ENCODE data around the gene IRAK4. TPM values are rescaled to one million over a fixed set of nuclear protein-coding genes. Genes with fewer than 3 reads are reported as not detected.
A peak's percentile ranks its signal among the peaks of the same experiment; 100 is the strongest.

IRAK4 gene
- total and polyA plus RNA-seq, 2 experiments from 2014 or later, result 11.5 to 24.0 TPM

GRCh38 chr12:43835264-43835655 is 76.5 kb downstream of the IRAK4 start:
- Histone ChIP-seq H3K9ac (peak overlapping the region; percentile 94), H3K4me1 (ENCODE audit: insufficient read depth) (peaks cover 20% of the 10 kb centered on the region), H4K20me1 (ENCODE audit: insufficient read depth) (no peaks in the 10 kb centered on the region), H3K9me2 (ENCODE audit: insufficient read depth) (no peaks in the 10 kb centered on the region), H3K36me3 (ENCODE audit: low read depth) (no peaks in the 10 kb centered on the region), H3K27me3 (replicated peaks; ENCODE audit: insufficient read depth) (no peaks in the 10 kb centered on the region), H3K79me2 (ENCODE audit: insufficient read depth) (peaks cover 38% of the 10 kb centered on the region), H3F3A (ENCODE audit: insufficient read depth) (peaks cover 14% of the 10 kb centered on the region; the same call in 1 of the 2 replicates), H3K4me2 (ENCODE audit: unreplicated experiment) (peak overlapping the region; percentile 85), H3K4me3 (peak overlapping the region; percentile 89), H3K27ac (peak overlapping the region; percentile 91), H3K9me3 (ENCODE audit: low read depth) (no peaks in the 10 kb centered on the region), H2AFZ (peak overlapping the region; percentile 93)
- TF ChIP-seq EZH2phosphoT487 (IDR thresholded peaks at IDR 0.05; ENCODE audit: insufficient read depth, low read depth) (no peak), EZH2 (IDR thresholded peaks at IDR 0.05; ENCODE audit: insufficient read depth, poor library complexity, severe bottlenecking) (no peak)
- DNase-seq, result no peak
- WGBS, 2 experiments (ENCODE audit: low coverage in 1 of 2, low lambda C conversion rate in 2 of 2, missing lambda C conversion rate in 2 of 2), result 21 to 23% methylated on average over 6 of the region's 6 CpGs
- in situ Hi-C loops (cut with MboI), result no loop called here

GRCh38 chr12:43835656-43836474 is 77.1 kb downstream of the IRAK4 start, which contains the start of gene TMEM117:
TMEM117 (plus strand) TSS chr12:43836081.
- H3K4me1 ChIP-seq (ENCODE audit: insufficient read depth), result peaks cover 20% of the 10 kb centered on the region
- TF ChIP-seq EZH2 (IDR thresholded peaks at IDR 0.05; ENCODE audit: insufficient read depth, poor library complexity, severe bottlenecking) (no peak), EZH2phosphoT487 (IDR thresholded peaks at IDR 0.05; ENCODE audit: insufficient read depth, low read depth) (no peak)
- H2AFZ ChIP-seq, result peak within 1 kb of the TSS; percentile 93
- H3F3A ChIP-seq (ENCODE audit: insufficient read depth), result peaks cover 14% of the 10 kb centered on the region; the same call in 1 of the 2 replicates
- no peaks in the 10 kb centered on the region for H3K9me2 ChIP-seq (ENCODE audit: insufficient read depth)
- H3K79me2 ChIP-seq (ENCODE audit: insufficient read depth), result peaks cover 44% of the 10 kb centered on the region
- no peaks in the 10 kb centered on the region for H3K36me3 ChIP-seq (ENCODE audit: low read depth)
- H3K27ac ChIP-seq, result peak within 1 kb of the TSS; percentile 91
- H3K9me3 ChIP-seq (ENCODE audit: low read depth), result no peaks in the 10 kb centered on the region
- 0 to 1% methylated on average over 49 to 84 of the region's 103 CpGs for WGBS, 2 experiments (ENCODE audit: low coverage in 1 of 2, low lambda C conversion rate in 2 of 2, missing lambda C conversion rate in 2 of 2)
- no peaks in the 10 kb centered on the region for H3K27me3 ChIP-seq (replicated peaks; ENCODE audit: insufficient read depth)
- H4K20me1 ChIP-seq (ENCODE audit: insufficient read depth), result no peaks in the 10 kb centered on the region
- peak; percentile 83 for DNase-seq
- in situ Hi-C loops (cut with MboI), result no loop called here
- H3K9ac ChIP-seq, result peak within 1 kb of the TSS; percentile 94
- H3K4me3 ChIP-seq, result peak within 1 kb of the TSS; percentile 89
- H3K4me2 ChIP-seq (ENCODE audit: unreplicated experiment), result peak within 1 kb of the TSS; percentile 85

GRCh38 chr12:43836475-43836989 is 77.8 kb downstream of the IRAK4 start:
- Histone ChIP-seq H3K4me1 (ENCODE audit: insufficient read depth) (peaks cover 22% of the 10 kb centered on the region), H3K79me2 (ENCODE audit: insufficient read depth) (peaks cover 51% of the 10 kb centered on the region), H3K9me2 (ENCODE audit: insufficient read depth) (no peaks in the 10 kb centered on the region), H3K4me2 (ENCODE audit: unreplicated experiment) (peak overlapping the region; percentile 85), H3K4me3 (peak overlapping the region; percentile 89), H3K9me3 (ENCODE audit: low read depth) (no peaks in the 10 kb centered on the region), H3K9ac (peak overlapping the region; percentile 94), H4K20me1 (ENCODE audit: insufficient read depth) (no peaks in the 10 kb centered on the region), H3F3A (ENCODE audit: insufficient read depth) (peaks cover 14% of the 10 kb centered on the region; the same call in 1 of the 2 replicates), H3K36me3 (ENCODE audit: low read depth) (no peaks in the 10 kb centered on the region), H2AFZ (peak overlapping the region; percentile 93), H3K27me3 (replicated peaks; ENCODE audit: insufficient read depth) (no peaks in the 10 kb centered on the region), H3K27ac (peak overlapping the region; percentile 91)
- TF ChIP-seq EZH2 (IDR thresholded peaks at IDR 0.05; ENCODE audit: insufficient read depth, poor library complexity, severe bottlenecking) (no peak), EZH2phosphoT487 (IDR thresholded peaks at IDR 0.05; ENCODE audit: insufficient read depth, low read depth) (no peak)
- peak; percentile 56 for DNase-seq
- in situ Hi-C loops (cut with MboI), result no loop called here
- 1 to 2% methylated on average over 8 of the region's 8 CpGs for WGBS, 2 experiments (ENCODE audit: low coverage in 1 of 2, low lambda C conversion rate in 2 of 2, missing lambda C conversion rate in 2 of 2)

Other genes with a start within 250 kb of the IRAK4 start
- not detected in 2 replicates for gene ADAMTS20, start 206.7 kb upstream of the IRAK4 start, total RNA-seq (2014; rRNA removed; shearing (Covaris generic))
- not detected in 2 replicates for gene ADAMTS20, start 206.7 kb upstream of the IRAK4 start, polyA plus RNA-seq (2016; fragmentation: Nextera tagmentation; extraction: Ambion mirVana)
- gene PUS7L, start 161 bp upstream of the IRAK4 start, total RNA-seq (2014; rRNA removed; shearing (Covaris generic)), result 15.0 and 20.6 TPM in 2 replicates
- 23.1 and 23.3 TPM in 2 replicates for gene PUS7L, start 161 bp upstream of the IRAK4 start, polyA plus RNA-seq (2016; fragmentation: Nextera tagmentation; extraction: Ambion mirVana)
- gene TWF1, start 47.4 kb downstream of the IRAK4 start, total RNA-seq (2014; rRNA removed; shearing (Covaris generic)), result 197 and 246 TPM in 2 replicates
- 139 and 141 TPM in 2 replicates for gene TWF1, start 47.4 kb downstream of the IRAK4 start, polyA plus RNA-seq (2016; fragmentation: Nextera tagmentation; extraction: Ambion mirVana)
- 14.4 and 19.1 TPM in 2 replicates for gene TMEM117, start 77.1 kb downstream of the IRAK4 start, total RNA-seq (2014; rRNA removed; shearing (Covaris generic))
- gene TMEM117, start 77.1 kb downstream of the IRAK4 start, polyA plus RNA-seq (2016; fragmentation: Nextera tagmentation; extraction: Ambion mirVana), result 12.1 and 14.7 TPM in 2 replicates

Measured in GM23248 (cell line).